Coronary artery (tissue), 2 donors: ENCODE data around the gene PPAN.
A peak's percentile ranks its signal among the peaks of the same experiment; 100 is the strongest.

Experiments used
- DNase-seq: peaks from one replicate; pipeline ENCODE4 v3.0.0-alpha.2; 2017; ENCODE audit warnings: low spot score
- H3K27ac ChIP-seq, 2 donors: fragments of 200-600 bp; sonication (generic); one replicate each; pipeline ENCODE4 v1.5.1; 2016 to 2019
- H3K4me3 ChIP-seq: fragments of 200-600 bp; sonication (generic); 2 replicates; pipeline ENCODE4 v1.5.1; 2016; ENCODE audit warnings: mild to moderate bottlenecking, moderate library complexity
- TF ChIP-seq, protein P1 (sequence below): fragments of 200-600 bp; sonication (generic); IDR thresholded peaks from one replicate; pipeline ENCODE4 v1.5.1; 2019; ENCODE audit warnings: antibody characterized with exemption

PPAN gene

DNA sequence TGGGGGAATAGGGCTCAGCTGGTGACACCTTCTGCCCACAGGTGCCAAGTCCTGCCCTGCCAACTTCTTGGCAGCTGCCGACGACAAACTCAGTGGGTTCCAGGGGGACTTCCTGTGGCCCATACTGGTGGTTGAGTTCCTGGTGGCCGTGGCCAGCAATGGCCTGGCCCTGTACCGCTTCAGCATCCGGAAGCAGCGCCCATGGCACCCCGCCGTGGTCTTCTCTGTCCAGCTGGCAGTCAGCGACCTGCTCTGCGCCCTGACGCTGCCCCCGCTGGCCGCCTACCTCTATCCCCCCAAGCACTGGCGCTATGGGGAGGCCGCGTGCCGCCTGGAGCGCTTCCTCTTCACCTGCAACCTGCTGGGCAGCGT is 7.4 kb downstream of the PPAN start:
- TF ChIP-seq, protein P1, sequence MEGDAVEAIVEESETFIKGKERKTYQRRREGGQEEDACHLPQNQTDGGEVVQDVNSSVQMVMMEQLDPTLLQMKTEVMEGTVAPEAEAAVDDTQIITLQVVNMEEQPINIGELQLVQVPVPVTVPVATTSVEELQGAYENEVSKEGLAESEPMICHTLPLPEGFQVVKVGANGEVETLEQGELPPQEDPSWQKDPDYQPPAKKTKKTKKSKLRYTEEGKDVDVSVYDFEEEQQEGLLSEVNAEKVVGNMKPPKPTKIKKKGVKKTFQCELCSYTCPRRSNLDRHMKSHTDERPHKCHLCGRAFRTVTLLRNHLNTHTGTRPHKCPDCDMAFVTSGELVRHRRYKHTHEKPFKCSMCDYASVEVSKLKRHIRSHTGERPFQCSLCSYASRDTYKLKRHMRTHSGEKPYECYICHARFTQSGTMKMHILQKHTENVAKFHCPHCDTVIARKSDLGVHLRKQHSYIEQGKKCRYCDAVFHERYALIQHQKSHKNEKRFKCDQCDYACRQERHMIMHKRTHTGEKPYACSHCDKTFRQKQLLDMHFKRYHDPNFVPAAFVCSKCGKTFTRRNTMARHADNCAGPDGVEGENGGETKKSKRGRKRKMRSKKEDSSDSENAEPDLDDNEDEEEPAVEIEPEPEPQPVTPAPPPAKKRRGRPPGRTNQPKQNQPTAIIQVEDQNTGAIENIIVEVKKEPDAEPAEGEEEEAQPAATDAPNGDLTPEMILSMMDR, result no peak
- H3K4me3 ChIP-seq, result no peak overlapping the region
- no peak for DNase-seq
- peak overlapping the region in 1 of 2 donors; percentile 2 for H3K27ac ChIP-seq

DNA sequence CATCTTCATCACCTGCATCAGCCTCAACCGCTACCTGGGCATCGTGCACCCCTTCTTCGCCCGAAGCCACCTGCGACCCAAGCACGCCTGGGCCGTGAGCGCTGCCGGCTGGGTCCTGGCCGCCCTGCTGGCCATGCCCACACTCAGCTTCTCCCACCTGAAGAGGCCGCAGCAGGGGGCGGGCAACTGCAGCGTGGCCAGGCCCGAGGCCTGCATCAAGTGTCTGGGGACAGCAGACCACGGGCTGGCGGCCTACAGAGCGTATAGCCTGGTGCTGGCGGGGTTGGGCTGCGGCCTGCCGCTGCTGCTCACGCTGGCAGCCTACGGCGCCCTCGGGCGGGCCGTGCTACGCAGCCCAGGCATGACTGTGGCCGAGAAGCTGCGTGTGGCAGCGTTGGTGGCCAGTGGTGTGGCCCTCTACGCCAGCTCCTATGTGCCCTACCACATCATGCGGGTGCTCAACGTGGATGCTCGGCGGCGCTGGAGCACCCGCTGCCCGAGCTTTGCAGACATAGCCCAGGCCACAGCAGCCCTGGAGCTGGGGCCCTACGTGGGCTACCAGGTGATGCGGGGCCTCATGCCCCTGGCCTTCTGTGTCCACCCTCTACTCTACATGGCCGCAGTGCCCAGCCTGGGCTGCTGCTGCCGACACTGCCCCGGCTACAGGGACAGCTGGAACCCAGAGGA is 7.9 kb downstream of the PPAN start:
- DNase-seq, result no peak
- TF ChIP-seq, protein P1, result no peak
- Histone ChIP-seq H3K4me3 (no peak overlapping the region), H3K27ac (no peak overlapping the region)

DNA sequence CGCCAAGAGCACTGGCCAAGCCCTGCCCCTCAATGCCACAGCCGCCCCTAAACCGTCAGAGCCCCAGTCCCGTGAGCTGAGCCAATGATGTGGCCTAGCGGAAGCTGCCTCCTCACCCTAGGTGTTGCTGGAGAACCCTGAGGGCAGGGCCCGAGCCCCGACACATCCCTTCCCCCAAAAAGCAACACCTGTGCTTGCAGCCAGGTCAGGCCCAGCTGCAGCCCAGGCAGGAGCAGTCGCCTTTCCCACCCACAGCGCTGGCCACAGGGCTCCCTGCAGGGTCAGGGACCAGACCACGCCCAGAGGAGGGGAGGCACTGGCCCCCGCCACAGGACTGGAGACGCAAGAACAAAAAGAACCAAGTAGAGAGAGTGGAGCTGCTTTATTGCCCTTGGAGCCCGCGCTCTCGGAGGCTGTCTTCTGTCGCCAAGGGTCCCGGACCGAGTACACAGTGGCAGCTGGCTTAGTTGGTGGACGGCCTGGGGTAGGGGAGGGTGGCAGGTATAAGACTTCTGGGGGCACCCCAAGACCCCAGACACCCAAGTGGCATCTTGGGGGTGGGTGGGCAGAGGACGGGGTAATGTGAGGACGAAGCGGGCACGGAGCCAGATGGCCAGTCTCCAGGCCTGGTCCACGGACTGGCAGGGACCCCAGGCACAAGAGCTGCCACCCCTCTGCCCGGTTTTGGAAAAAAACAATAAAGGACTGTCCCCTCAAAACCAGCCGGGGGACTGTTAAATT is 8.7 kb downstream of the PPAN start:
- Histone ChIP-seq H3K4me3 (no peak overlapping the region), H3K27ac (no peak overlapping the region)
- TF ChIP-seq, protein P1, result no peak
- no peak for DNase-seq

DNA sequence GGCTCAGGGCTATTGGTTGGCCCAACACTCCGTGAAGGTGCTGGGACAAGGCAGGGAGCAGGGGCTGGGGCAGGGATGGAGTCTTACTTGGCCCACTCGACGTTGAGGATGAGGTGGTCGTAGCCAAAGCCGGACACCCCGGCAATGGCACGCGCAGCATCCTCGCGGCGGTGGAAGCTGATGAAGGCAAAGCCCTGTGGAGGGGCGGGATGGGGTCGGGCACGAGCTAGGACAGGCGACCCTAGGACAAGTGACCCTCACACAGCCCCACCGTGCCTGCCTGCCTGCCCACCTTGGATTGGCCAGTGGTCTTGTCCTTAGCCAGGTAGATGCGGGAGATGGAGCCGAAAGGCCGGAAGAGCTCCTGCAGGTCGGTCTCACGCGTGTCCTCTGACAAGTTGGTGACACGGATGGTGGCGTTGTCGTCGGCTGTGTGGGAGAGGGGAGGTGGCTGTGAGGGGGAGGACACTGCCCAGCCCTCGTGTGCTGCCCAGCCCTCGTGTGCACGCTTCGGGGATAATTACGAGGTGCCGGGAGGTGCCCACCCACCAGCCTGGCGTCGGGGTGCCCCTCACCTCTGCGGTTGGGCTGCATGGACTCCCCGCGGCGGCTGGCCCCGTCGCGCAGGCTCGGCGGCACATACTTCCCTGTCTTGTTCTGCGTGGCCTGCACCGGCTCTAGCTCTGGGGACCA is 9.4 kb downstream of the PPAN start:
- Histone ChIP-seq H3K4me3 (no peak overlapping the region), H3K27ac (no peak overlapping the region)
- DNase-seq, result no peak
- TF ChIP-seq, protein P1, result no peak

DNA sequence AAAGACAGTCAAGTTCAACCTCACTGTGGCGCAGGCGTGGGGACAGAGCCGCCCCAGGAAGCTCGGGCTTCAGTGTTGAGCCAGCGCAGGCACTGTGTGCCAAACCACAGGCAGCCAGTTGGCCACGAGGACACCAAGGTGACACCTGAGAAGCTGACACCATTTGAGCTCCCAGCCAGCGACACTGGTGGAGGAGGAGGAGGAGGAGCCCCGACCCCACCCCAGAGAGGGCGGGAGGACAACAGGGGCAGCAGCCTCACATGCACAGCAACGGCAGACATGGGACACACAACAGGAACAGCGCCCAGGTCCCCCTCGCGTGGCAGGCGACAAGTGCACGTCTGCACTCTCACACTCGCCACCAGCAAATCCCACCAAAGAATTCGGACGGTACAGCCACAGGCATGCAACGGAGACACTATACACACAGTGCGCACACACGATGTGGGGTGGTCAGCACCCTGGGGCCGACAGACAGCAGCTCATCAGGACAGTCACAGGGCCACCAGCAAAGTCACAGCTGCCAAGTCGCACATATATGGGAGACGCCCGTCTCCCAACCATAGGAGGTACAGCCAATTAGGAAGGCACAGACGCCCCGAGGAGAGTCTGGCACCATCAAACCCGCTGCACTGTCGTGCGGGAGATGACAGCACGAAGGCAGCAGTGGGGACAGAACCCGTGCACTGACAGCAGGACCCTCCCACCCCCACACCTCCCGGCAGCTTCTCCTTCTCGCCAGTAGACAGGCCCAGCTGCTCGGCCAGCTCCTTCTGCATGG is 10.1 kb downstream of the PPAN start:
- H3K4me3 ChIP-seq, result no peak overlapping the region
- no peak for DNase-seq

DNA sequence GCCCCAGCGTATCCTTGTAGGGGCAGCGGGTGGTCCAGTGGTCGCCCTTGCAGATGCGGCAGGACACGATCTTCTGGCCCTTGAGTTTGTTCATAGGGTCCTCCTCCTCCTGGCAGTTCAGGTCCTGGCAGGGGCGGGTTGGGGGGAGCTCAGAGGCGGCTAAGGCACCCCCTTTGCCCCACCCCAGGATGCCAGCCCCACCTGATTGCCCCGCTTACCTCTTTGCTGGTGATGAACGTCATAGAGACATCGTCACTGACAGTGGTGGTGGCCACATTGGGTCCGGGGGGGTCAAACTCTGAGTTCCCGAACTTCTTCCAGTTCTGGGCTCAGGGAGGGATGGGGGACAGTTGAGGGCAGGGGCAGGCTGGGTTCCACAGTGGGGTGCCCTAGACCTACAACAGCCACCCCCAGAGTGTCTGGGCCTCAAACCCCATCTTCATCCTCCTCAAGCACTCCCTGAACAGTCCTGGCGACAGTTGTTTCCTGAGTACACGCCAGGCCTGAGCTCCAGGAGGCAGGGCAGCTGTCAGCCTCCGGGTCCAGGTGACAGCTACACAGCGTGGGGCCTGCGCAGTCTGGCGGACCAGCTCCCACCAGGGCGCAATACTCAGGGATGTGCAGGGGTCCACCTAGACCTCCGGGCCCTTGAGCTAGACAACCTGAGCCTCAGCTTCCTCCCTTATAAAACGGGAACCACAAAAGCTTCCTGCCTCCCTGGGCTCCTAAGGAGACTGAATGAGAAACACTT is 10.9 kb downstream of the PPAN start:
- no peak overlapping the region for H3K27ac ChIP-seq
- DNase-seq, result no peak
- TF ChIP-seq, protein P1, result no peak
- H3K4me3 ChIP-seq, result no peak overlapping the region

More for the DNA sequence above, 10.1 kb downstream of the PPAN start:
- TF ChIP-seq, protein P1, result no peak
- H3K27ac ChIP-seq, result no peak overlapping the region
